ENCODE measurements around the gene MRPS2.
A peak's percentile ranks its signal among the peaks of the same experiment; 100 is the strongest.

Gene MRPS2

DNA sequence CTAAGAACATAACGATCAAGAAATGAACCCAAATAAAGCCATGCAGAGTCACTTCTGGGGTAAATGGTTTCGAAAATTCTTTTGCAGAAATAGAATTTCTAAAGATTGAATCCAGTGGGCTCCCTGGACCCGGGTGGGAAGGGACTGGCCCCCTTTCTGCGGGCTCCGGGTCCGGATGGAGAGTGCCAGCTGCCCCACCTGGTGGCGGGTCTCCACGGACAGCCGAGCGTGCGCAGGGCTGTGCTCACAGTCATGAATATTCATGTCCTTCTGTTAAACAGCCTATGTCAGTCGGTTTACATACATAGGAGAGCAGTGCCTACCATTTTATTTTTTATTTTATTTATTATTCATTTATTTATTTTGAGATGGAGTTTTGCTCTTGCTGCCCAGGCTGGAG lies 25.6 kb upstream of the MRPS2 start:
- ATAC-seq (replicated peaks), result peak; percentile 51 to 58
- H3K36me3 Mint-ChIP-seq, result peaks cover 3% of the 10 kb centered on the region in 2 donors
- H3K27me3 Mint-ChIP-seq, result peaks cover 28 to 52% of the 10 kb centered on the region in 2 donors
- H3K9me3 Mint-ChIP-seq, result no peaks in the 10 kb centered on the region
- H3K4me1 Mint-ChIP-seq, result peaks cover 3 to 5% of the 10 kb centered on the region in 2 donors
- DNase-seq, result no peak
- H3K27ac Mint-ChIP-seq, result no peak overlapping the region
- H3K4me3 Mint-ChIP-seq, result no peak overlapping the region

DNA sequence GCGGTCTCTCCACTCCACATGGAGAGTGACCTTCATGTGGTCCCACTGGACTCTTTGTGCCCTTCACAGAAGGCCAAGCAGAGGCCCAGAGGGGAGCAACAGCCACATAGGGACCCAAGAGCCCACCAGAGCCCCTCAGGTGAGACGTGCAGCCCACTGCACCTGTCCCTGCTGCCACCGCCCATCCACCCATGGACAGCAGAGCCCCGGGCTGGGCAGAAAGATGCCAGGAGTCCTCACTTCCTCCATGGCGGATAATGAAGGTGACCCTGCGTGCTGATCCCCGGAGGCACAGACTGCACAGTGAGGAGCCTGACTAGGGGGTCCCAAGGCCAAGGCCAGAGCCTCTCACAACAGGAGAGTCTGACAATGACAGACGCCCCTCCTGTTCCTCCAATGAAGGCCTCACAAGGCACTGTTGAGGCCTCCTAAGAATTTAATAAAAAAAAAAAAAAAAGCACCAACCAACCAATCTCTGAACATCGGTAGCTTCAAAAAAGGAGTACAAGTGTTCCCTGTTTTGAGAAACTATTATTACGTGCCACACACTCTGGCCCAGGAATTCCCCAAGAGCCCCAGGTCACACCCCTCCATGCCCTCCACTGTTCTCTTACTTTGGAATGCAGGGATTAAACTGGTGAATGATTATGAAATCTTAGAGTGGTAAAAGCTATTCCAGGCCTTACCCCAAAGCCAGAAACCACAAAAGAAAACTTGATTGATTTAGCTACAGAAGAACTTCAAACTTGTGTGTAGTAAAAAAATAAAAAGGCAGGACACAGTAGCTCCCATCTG lies 23.7 kb upstream of the MRPS2 start:
- no peak for DNase-seq
- peaks cover 3 to 11% of the 10 kb centered on the region in 2 donors for H3K4me1 Mint-ChIP-seq
- no peak overlapping the region for H3K27ac Mint-ChIP-seq
- ATAC-seq (replicated peaks), result no peak
- H3K4me3 Mint-ChIP-seq, result no peak overlapping the region
- peaks cover 17 to 38% of the 10 kb centered on the region in 2 donors for H3K27me3 Mint-ChIP-seq
- no peaks in the 10 kb centered on the region for H3K9me3 Mint-ChIP-seq
- peaks cover 3% of the 10 kb centered on the region in 2 donors for H3K36me3 Mint-ChIP-seq

DNA sequence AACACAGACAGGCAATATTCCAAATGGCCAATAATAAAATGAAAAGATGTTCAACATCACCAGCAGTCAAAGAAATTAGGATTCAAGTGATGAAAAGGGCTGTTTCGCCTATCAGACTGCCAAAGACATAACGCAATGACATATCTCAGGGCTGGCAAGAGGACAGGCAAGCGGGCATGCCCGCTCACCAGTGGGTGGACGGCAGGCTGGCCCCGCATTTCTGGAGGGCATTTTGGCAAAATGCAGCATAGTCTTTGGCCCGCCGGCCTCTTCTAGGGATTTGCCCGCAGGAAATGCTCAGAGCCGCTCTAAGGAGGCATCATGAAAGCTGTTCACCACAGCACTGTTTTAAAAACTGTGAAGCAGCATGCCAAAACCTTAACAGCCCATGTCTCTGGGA lies 22.3 kb upstream of the MRPS2 start:
- no peak for DNase-seq
- H3K4me1 Mint-ChIP-seq, result peaks cover 3 to 11% of the 10 kb centered on the region in 2 donors
- ATAC-seq (replicated peaks), result no peak
- peaks cover 15 to 29% of the 10 kb centered on the region in 2 donors for H3K27me3 Mint-ChIP-seq
- no peak overlapping the region for H3K27ac Mint-ChIP-seq
- peak overlapping the region in 1 of 2 donors; percentile 96 for H3K4me3 Mint-ChIP-seq
- H3K36me3 Mint-ChIP-seq, result peaks cover 3% of the 10 kb centered on the region in 2 donors
- no peaks in the 10 kb centered on the region for H3K9me3 Mint-ChIP-seq

DNA sequence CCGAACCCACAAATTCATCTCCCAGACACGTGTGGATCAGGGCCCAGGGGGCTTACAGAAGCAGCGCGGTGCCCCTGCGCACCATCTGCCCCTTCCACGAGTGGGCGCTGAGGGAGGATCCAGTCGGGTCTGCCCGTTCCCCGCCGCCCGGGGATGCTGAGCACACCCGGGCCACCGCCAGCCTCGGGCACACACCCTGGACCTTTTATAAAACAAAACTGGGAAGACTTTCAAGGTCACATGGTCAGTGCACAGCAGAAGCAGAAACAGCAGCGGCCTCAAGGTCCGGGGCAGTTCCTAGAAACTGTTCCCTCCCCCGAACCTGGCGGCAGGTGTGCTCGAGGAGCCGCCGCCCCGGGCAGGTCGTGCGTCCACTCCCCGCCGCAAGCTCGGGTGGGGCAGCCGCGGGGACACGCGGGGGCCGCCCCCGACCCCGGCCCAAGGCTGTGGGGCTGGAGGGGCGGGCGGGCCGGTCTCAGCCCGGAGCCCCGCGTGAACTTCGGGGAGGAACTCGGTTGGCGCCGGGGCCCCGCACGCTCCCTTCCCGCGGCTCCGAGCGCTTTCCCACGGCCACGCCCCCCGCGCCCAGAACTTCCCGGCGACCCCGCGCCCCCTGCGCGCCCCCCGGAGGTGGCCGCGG lies 21.5 kb upstream of the MRPS2 start:
- H3K36me3 Mint-ChIP-seq, result peaks cover 3 to 7% of the 10 kb centered on the region in 2 donors
- peaks cover 15 to 29% of the 10 kb centered on the region in 2 donors for H3K27me3 Mint-ChIP-seq
- ATAC-seq (replicated peaks), result peak; percentile 55 to 56
- peaks cover 3 to 11% of the 10 kb centered on the region in 2 donors for H3K4me1 Mint-ChIP-seq
- H3K9me3 Mint-ChIP-seq, result no peaks in the 10 kb centered on the region
- H3K27ac Mint-ChIP-seq, result peak overlapping the region; percentile 93
- DNase-seq, result no peak
- peak overlapping the region; percentile 89 to 96 for H3K4me3 Mint-ChIP-seq

DNA sequence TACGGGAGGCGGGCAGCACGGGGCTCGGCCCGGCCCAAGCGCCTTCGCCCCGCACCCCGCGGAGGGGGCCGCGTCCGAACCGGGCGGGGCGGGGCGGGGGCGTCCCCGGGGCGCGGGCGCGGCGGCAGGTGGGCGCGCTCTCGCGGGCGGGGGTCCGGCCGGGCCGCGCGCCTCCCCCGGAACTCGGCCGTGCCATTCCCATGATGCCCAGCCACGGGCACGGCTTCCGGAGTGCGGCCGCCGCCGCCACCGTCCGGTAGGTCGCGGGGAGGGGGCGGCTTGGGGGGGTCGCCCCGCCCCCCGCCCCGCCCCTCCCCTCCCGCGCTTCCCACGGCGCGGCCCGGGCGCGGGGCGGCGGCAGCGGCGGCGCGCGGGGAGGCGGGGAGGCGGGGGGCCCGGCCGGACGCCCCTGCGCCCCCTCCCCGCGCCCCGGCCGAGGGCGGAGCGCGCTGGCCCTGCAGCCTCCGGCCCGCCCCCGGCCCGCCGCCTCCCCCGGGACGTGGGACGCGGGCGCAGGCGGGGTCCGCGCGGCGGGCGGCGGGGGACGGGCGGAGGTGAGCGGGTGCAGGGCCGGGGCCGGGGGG lies 20.9 kb upstream of the MRPS2 start, which contains the start of gene PPP1R26:
Gene PPP1R26, plus strand, starts transcription at position 314 of the 584 bp plus-strand sequence. CDS start 4,729 bp downstream, outside the sequence.
- DNase-seq, result no peak
- Mint-ChIP-seq H3K27me3 (peaks cover 15 to 29% of the 10 kb centered on the region in 2 donors), H3K36me3 (peaks cover 3 to 13% of the 10 kb centered on the region in 2 donors), H3K9me3 (no peaks in the 10 kb centered on the region), H3K27ac (peak within 1 kb of the TSS; percentile 93), H3K4me1 (peaks cover 3 to 11% of the 10 kb centered on the region in 2 donors), H3K4me3 (peak within 1 kb of the TSS; percentile 89 to 96)
- ATAC-seq (replicated peaks), result peak; percentile 26 to 29

DNA sequence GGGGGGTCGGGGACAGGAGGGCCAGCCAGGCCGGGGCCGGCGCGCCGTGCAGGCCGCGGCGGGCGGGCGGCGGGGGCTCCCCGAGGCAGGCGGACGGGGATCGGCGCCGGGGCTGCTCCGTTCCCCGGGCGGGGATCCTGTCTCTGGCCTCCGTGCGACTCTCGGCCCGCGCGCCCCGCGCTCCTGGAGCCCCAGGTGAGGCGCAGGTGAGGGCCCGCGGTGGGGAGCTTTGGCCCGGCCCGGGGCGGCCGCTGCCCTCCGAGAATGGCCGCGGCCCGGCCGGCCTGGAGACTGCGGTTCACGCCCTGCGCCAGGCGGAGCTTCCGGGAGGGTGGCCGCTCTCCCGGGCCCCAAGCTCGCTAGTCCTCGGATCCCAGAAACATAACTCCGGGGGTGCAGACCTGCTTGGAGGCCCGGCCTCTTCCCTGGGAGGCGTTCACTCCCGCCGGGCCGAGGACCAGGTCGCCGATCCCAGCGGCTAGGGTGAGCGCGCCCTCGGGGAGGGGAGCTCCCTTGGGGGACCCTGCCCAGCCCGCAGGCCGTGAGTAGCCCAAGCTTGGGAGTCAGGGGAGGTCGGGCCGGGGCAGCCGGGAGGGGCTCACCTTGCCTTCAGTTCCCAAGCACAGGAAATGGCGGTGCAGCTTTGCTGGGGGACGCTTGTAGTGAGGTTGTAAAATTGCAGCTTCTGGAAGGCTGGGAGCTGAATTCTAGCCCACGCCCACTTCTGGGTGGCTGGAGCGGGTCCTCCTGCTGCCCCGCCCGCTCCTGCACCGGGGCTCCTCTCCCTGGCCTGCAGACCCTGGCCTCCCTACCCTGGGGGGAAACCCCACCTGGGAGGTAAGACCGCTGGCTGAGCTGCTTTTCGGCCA lies 20.2 kb upstream of the MRPS2 start:
- peaks cover 18 to 35% of the 10 kb centered on the region in 2 donors for H3K27me3 Mint-ChIP-seq
- H3K4me3 Mint-ChIP-seq, result peak overlapping the region; percentile 70
- H3K27ac Mint-ChIP-seq, result no peak overlapping the region
- H3K36me3 Mint-ChIP-seq, result peaks cover 4 to 20% of the 10 kb centered on the region in 2 donors
- H3K4me1 Mint-ChIP-seq, result peaks cover 3 to 11% of the 10 kb centered on the region in 2 donors
- ATAC-seq (replicated peaks) (peak; percentile 45 to 47), DNase-seq (no peak)
- H3K9me3 Mint-ChIP-seq, result no peaks in the 10 kb centered on the region

DNA sequence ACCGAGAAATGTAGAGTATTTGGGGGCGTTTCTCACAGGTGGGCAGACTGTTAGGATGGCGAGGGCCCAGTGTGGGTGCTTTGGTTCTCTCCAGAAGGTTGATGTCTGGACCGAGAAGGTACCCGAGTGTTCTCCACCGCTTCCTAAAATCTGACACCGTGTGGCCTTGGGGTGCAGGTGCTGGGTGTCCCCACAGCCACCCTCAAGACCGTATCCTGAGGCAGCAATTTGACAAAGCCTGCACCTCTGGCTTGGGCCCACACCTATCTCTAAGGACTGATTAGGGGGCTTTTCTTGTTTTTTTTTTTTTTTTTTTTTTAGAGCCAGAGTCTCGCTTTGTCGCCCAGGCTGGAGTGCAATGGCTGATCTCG lies 19.6 kb upstream of the MRPS2 start:
- ATAC-seq (replicated peaks) (peak; percentile 30 to 35), DNase-seq (no peak)
- peaks cover 5 to 24% of the 10 kb centered on the region in 2 donors for H3K36me3 Mint-ChIP-seq
- no peaks in the 10 kb centered on the region for H3K9me3 Mint-ChIP-seq
- H3K27ac Mint-ChIP-seq, result no peak overlapping the region
- peaks cover 3 to 11% of the 10 kb centered on the region in 2 donors for H3K4me1 Mint-ChIP-seq
- H3K4me3 Mint-ChIP-seq, result peak overlapping the region in 1 of 2 donors; percentile 70
- H3K27me3 Mint-ChIP-seq, result peaks cover 12 to 29% of the 10 kb centered on the region in 2 donors

DNA sequence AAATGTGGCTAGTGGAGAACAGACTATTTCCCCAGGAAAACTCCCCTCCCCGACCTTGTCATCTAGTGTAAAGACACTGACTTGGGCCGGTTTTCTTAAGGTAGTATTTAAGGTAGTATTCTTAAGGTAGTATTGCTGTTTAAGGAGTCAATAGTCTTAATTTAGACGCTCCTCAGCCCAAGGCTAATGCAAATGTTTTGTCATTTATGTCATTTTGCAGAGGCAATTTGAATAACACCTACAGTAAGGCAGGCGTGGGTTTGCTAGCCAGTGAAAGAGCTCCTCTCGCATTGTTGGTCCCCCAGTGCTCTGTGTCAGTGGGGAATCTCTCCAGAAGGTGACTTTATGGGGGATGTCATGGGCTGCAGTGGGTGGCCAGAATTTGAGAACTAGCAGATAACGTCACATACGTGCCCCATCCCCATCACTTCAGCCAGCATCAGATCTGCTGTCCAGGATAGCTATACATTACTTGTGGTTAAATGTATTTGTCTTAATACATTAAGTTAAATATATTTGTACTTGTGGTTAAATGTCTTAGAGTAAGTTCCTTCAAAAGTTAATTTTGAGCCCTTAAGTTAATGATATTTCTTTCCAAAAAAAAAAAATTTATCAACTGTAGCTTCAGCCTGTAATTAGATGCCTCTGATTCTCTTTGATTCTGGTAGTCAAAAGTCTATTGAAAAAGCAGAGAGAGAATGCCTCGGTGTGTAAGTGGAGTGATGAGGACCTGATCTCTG lies 18.3 kb upstream of the MRPS2 start:
- H3K9me3 Mint-ChIP-seq, result no peaks in the 10 kb centered on the region
- peaks cover 3 to 11% of the 10 kb centered on the region in 2 donors for H3K4me1 Mint-ChIP-seq
- H3K4me3 Mint-ChIP-seq, result no peak overlapping the region
- peaks cover 12 to 21% of the 10 kb centered on the region in 2 donors for H3K27me3 Mint-ChIP-seq
- DNase-seq, result no peak
- no peak overlapping the region for H3K27ac Mint-ChIP-seq
- peaks cover 5 to 32% of the 10 kb centered on the region in 2 donors for H3K36me3 Mint-ChIP-seq
- ATAC-seq (replicated peaks), result no peak

DNA sequence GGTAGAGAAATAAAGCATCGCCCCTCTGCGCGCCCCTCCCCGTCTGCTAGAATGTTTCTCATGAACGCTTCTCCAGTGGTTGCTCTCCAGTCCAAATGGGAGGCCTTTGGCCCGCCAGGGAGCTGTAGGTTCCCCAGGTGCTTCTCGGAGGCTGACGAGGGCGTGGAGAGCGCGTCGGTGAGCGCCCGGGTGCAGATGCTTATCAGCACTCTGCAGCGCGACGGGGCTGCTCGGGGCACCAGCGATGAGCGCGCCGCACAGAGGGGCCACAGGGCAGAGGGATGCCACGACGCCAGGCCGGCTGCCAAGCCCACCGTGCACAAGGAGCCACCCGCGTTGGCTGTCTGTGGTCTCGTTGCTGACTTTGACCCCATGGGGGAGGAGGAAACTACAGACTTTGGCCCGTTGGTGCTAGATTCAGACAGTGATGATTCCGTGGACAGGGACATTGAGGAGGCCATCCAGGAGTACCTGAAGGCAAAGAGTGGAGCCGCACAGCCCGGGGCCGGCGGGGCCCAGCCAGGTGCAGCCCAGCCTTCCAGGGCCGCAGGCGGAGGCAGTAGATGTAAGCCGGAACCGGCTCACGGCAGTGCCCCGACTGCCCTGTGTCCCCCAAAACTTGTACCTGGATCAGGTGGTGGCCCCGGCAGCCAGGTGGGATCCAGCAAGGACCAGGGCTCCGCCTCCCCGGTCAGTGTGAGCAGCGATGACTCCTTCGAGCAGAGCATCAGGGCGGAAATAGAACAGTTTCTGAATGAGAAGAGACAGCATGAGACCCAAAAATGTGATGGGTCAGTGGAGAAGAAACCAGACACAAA lies 15.8 kb upstream of the MRPS2 start:
- Mint-ChIP-seq H3K27ac (no peak overlapping the region), H3K4me3 (no peak overlapping the region), H3K9me3 (no peaks in the 10 kb centered on the region), H3K27me3 (peaks cover 6 to 8% of the 10 kb centered on the region in 2 donors), H3K4me1 (peaks cover 0 to 5% of the 10 kb centered on the region in 2 donors), H3K36me3 (peaks cover 2 to 31% of the 10 kb centered on the region in 2 donors)
- ATAC-seq (replicated peaks) (no peak), DNase-seq (no peak)

DNA sequence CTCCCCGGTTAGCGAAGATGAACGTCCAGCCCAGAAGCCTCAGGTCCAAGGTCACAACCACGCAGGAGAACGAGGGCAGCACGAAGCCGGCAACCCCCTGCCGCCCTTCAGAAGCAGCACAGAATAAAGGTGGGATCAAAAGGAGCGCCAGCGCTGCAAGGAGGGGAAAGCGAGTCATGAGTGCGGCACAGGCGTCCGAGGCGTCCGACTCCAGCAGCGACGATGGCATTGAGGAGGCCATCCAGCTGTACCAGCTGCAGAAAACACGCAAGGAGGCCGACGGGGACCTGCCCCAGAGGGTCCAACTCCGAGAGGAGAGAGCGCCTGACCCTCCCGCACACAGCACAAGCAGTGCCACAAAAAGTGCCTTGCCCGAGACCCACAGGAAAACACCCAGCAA lies 15.1 kb upstream of the MRPS2 start:
- peaks cover 0 to 5% of the 10 kb centered on the region in 2 donors for H3K4me1 Mint-ChIP-seq
- H3K9me3 Mint-ChIP-seq, result no peaks in the 10 kb centered on the region
- H3K27me3 Mint-ChIP-seq, result peaks cover 6 to 8% of the 10 kb centered on the region in 2 donors
- H3K36me3 Mint-ChIP-seq, result peaks cover 2 to 31% of the 10 kb centered on the region in 2 donors
- ATAC-seq (replicated peaks) (no peak), DNase-seq (no peak)
- H3K27ac Mint-ChIP-seq, result no peak overlapping the region
- no peak overlapping the region for H3K4me3 Mint-ChIP-seq

DNA sequence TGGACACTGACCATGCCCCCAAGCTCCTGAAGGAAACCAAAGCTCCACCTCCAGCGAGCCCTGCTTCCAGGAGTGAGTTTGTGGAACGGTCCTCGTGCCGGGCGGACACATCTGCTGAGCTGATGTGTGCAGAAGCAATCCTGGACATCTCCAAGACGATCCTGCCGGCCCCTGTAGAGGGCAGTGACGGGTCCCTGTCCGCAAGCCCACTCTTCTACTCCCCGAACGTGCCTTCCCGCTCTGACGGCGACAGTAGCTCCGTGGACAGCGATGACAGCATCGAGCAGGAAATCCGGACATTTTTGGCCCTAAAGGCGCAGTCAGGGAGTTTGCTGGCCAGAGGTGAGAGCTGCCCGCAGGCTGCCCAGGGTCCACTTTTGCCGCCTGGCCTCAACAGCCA lies 14.7 kb upstream of the MRPS2 start:
- Mint-ChIP-seq H3K9me3 (no peaks in the 10 kb centered on the region), H3K27me3 (peaks cover 6 to 8% of the 10 kb centered on the region in 2 donors), H3K4me1 (peaks cover 0 to 1% of the 10 kb centered on the region in 2 donors), H3K4me3 (no peak overlapping the region), H3K27ac (no peak overlapping the region), H3K36me3 (peaks cover 2 to 31% of the 10 kb centered on the region in 2 donors)
- no peak for DNase-seq
- ATAC-seq (replicated peaks), result no peak

DNA sequence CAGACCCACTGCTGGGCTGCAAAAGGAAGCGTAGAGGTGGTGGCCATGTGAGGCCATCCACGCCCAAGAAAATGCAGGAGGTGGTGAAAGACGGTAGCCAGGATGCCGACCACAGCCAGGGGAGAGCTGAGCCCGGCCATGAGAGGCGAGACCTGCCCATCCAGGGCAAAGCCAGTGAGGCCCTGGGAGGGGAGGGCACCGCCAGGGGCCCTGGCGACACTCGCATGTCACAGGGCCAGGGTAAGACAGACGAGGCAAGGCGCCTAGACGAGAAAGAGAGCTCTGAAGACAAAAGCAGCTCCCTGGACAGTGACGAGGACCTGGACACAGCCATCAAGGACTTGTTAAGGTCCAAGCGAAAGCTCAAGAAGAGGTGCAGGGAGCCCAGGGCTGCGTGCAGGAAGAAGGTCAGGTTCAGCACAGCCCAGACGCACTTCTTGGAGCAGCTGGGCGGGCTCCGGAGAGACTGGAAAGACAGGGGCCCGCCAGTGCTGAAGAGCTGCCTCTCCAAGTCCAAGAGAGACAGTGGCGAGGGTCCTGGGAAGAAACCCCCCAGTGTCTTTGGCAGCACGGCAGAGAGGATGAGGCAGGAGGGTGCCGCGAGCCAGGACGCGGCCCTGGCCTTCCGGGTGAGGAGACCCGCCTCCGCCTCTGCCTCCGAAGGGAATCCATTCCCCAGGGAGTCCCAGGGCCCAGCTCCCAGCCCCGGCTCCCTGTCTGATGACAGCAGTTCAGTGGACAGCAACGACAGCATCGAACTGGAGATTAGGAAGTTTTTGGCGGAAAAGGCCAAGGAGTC lies 14.0 kb upstream of the MRPS2 start:
- H3K27ac Mint-ChIP-seq, result no peak overlapping the region
- DNase-seq (no peak), ATAC-seq (replicated peaks) (no peak)
- peaks cover 2 to 31% of the 10 kb centered on the region in 2 donors for H3K36me3 Mint-ChIP-seq
- no peak overlapping the region for H3K4me3 Mint-ChIP-seq
- H3K4me1 Mint-ChIP-seq, result no peaks in the 10 kb centered on the region
- no peaks in the 10 kb centered on the region for H3K9me3 Mint-ChIP-seq
- H3K27me3 Mint-ChIP-seq, result peaks cover 6 to 8% of the 10 kb centered on the region in 2 donors
